Vagina (tissue), 2 donors: Measurements from ENCODE around the gene STAT2.

Experiments
- POLR2A ChIP-seq, 2 donors: fragments of 450-650 bp; IDR thresholded peaks; one replicate each; pipeline ENCODE4 v1.6.1; 2017; ENCODE audit warnings: antibody characterized with exemption in 2 of 2, mild to moderate bottlenecking in 2 of 2, moderate library complexity in 2 of 2
- POLR2AphosphoS5 ChIP-seq, 2 donors: sonication (generic); formaldehyde crosslinking; IDR thresholded peaks; one replicate each; pipeline ENCODE4 v1.9.0; 2017; ENCODE audit warnings: antibody characterized with exemption in 2 of 2, mild to moderate bottlenecking in 2 of 2, low read depth in 1 of 2; ENCODE audit not compliant: insufficient read depth in 1 of 2
- TF ChIP-seq, protein P1 (sequence below), 3 experiments: fragments of 450-650 bp in 2 of 3; fragments of 200-600 bp in 1 of 3; sonication (generic) in 1 of 3; IDR thresholded peaks; one replicate each; pipeline ENCODE4 v1.5.1; 2017 to 2019; ENCODE audit warnings: antibody characterized with exemption in 3 of 3, mild to moderate bottlenecking in 2 of 3, moderate library complexity in 2 of 3

DNA sequence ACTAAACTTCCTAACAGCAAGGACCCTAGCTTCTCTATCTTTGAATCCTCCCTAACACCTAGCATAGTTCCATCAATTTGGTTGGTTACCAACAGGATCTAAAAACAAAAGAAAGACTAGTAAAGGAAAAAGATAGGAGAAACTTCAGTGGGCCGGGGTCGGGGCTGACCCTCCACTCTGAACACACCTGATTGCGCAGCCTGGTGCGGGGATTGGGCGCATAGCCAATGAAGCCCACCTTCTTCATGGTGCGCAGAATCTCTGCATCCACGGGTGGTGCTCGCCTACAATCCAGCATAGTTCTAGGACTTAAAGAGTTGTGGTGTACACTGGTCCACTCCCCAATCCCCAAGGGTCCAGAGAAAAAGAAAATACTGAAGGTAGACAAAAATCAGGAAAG lies 33.8 kb downstream of the STAT2 start:
- TF ChIP-seq, protein P1, sequence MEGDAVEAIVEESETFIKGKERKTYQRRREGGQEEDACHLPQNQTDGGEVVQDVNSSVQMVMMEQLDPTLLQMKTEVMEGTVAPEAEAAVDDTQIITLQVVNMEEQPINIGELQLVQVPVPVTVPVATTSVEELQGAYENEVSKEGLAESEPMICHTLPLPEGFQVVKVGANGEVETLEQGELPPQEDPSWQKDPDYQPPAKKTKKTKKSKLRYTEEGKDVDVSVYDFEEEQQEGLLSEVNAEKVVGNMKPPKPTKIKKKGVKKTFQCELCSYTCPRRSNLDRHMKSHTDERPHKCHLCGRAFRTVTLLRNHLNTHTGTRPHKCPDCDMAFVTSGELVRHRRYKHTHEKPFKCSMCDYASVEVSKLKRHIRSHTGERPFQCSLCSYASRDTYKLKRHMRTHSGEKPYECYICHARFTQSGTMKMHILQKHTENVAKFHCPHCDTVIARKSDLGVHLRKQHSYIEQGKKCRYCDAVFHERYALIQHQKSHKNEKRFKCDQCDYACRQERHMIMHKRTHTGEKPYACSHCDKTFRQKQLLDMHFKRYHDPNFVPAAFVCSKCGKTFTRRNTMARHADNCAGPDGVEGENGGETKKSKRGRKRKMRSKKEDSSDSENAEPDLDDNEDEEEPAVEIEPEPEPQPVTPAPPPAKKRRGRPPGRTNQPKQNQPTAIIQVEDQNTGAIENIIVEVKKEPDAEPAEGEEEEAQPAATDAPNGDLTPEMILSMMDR (IDR thresholded peaks at IDR 0.05) = no peak
- TF ChIP-seq POLR2A (IDR thresholded peaks at IDR 0.05) = no peak
- no peak for TF ChIP-seq POLR2AphosphoS5 (IDR thresholded peaks at IDR 0.05; ENCODE audit: insufficient read depth in 1 of 2, low read depth in 1 of 2)
